Ascending aorta (tissue), 2 donors: ENCODE measurements around the gene APBB2. TPM values are rescaled to one million over a fixed set of nuclear protein-coding genes. Genes with fewer than 3 reads are reported as not detected.
A peak's percentile ranks its signal among the peaks of the same experiment; 100 is the strongest.

Experiments used
- DNase-seq, 2 donors: peaks; one replicate each; pipeline ENCODE4 v3.0.0-alpha.2; 2019; ENCODE audit warnings: low spot score in 2 of 2
- H3K27ac ChIP-seq, 2 donors: fragments of 200-600 bp; sonication (generic); one replicate each; pipeline ENCODE4 v1.5.1; 2016 to 2017; ENCODE audit warnings: mild to moderate bottlenecking in 1 of 2
- H3K27me3 ChIP-seq: fragments of 200-600 bp; sonication (generic); one replicate; pipeline ENCODE4 v1.5.1; 2017
- H3K36me3 ChIP-seq, 2 donors: fragments of 200-600 bp; sonication (generic); one replicate each; pipeline ENCODE4 v1.5.1; 2016
- H3K4me1 ChIP-seq, 2 donors: fragments of 200-600 bp; sonication (generic); one replicate each; pipeline ENCODE4 v1.5.1; 2016 to 2017; ENCODE audit warnings: mild to moderate bottlenecking in 1 of 2
- H3K4me3 ChIP-seq, 2 donors: fragments of 200-600 bp; sonication (generic); one replicate each; pipeline ENCODE4 v1.5.1; 2016 to 2017; ENCODE audit warnings: mild to moderate bottlenecking in 1 of 2
- H3K9me3 ChIP-seq, 2 donors: fragments of 200-600 bp; sonication (generic); one replicate each; pipeline ENCODE4 v1.5.1; 2016
- CTCF ChIP-seq, 3 experiments: fragments of 200-600 bp in 2 of 3; fragments of 450-650 bp in 1 of 3; sonication (generic) in 2 of 3; IDR thresholded peaks; one replicate each; pipeline ENCODE4 v1.5.1; 2016 to 2019; ENCODE audit warnings: antibody characterized with exemption in 3 of 3, mild to moderate bottlenecking in 1 of 3, moderate library complexity in 1 of 3
- intact Hi-C: fragments of 100-400 bp; cut with DNase I; formaldehyde crosslinking; loops from one replicate; pipeline ENCODE4 v1.15.1; 2023
- total RNA-seq: library from RNA; depleted of rRNA; stranded (reverse); fragments of >200 nt; gene quantifications from one replicate; pipeline ENCODE4 v1.1.0, GENCODE V29; 2016

The APBB2 gene
- total RNA-seq, 1 donor from 2014 or later, result 51.4 TPM

- no peaks in the 10 kb centered on the region for H3K9me3 ChIP-seq
- H3K4me1 ChIP-seq, result peaks cover 0 to 25% of the 10 kb centered on the region in 2 donors
- intact Hi-C loops, result loop anchor here (10.0 kb wide), 1 partner anchor 1552 kb away; the partner anchor contains the start of gene SHISA3
- H3K27ac ChIP-seq, result no peak overlapping the region
- no peaks in the 10 kb centered on the region for H3K27me3 ChIP-seq
- no peak overlapping the region for H3K4me3 ChIP-seq
- no peaks in the 10 kb centered on the region for H3K36me3 ChIP-seq
- DNase-seq, result no peak
- no peak for TF ChIP-seq CTCF (IDR thresholded peaks at IDR 0.05)
Measured at GRCh38 chr4:40842318-40842717, 372.0 kb downstream of the APBB2 start.

DNA sequence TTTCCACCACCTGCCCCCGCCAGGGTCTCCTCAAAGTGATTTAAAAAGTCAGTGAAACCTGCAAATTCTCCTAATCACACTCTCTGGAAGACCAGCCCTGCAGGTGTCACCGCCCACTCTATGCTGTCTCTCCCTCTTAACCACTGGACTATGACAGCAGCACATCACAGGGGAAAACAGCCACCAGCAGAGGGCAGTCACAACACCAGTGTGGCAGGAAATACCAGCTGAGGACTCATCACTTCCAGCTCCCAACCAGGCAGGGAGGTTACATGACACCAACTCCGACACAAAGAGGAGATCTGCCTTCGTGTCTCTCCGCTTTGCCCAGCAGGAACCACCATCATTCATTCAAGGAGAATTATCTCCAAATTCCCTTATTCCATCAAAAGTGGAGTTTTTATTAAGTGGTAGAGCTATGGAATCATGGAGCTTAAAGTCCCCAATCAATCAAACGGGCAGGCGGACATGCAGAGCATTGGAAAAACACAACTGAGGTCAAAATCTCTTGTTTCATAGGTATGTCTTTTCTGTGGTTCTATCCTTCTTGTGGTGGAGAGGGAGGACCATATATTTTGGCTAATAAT is 373.3 kb downstream of the APBB2 start:
- peak; percentile 36 to 91 for DNase-seq
- Histone ChIP-seq H3K36me3 (peaks cover 0 to under 1% of the 10 kb centered on the region in 2 donors), H3K4me3 (no peak overlapping the region), H3K27ac (no peak overlapping the region), H3K4me1 (peaks cover 0 to 28% of the 10 kb centered on the region in 2 donors), H3K9me3 (no peaks in the 10 kb centered on the region), H3K27me3 (no peaks in the 10 kb centered on the region)
- intact Hi-C loops, result loop anchor here (1.0 to 10.0 kb wide), 2 partner anchors 56 to 1554 kb away; partner anchors contain the start of gene SHISA3
- TF ChIP-seq CTCF (IDR thresholded peaks at IDR 0.05), result peak; percentile 42 to 69 (median 55)

GRCh38 chr4:40840255-40840984 is 373.9 kb downstream of the APBB2 start:
- peaks cover 0 to 25% of the 10 kb centered on the region in 2 donors for H3K4me1 ChIP-seq
- H3K36me3 ChIP-seq, result peaks cover 0 to 7% of the 10 kb centered on the region in 2 donors
- no peak overlapping the region for H3K27ac ChIP-seq
- intact Hi-C loops, result loop anchor here (10.0 kb wide), 1 partner anchor 1554 kb away; the partner anchor contains the start of gene SHISA3
- no peaks in the 10 kb centered on the region for H3K9me3 ChIP-seq
- no peaks in the 10 kb centered on the region for H3K27me3 ChIP-seq
- no peak overlapping the region for H3K4me3 ChIP-seq
- no peak for TF ChIP-seq CTCF (IDR thresholded peaks at IDR 0.05)
- no peak for DNase-seq

DNA sequence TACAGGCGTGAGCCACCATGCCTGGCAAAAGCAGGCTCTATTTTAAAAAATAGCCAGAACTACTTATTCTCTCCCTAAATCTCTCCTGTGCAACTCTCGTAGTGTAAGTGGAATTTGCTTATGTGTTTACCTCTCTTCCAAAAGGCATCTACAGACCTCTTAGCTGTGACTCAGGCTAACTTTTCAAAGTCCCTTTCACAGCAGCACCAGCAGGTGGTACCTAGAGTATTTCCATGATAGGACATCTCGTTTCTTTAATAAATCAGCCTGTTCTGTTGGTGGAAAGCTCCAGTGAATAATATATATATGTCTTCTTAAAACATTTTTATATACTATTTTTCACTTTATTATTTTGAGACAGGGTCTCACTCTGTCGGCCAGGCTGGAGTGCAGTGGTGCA is 375.6 kb downstream of the APBB2 start:
- Histone ChIP-seq H3K4me1 (peaks cover 0 to 15% of the 10 kb centered on the region in 2 donors), H3K4me3 (no peak overlapping the region), H3K9me3 (no peaks in the 10 kb centered on the region), H3K27me3 (no peaks in the 10 kb centered on the region), H3K36me3 (peaks cover 10 to 18% of the 10 kb centered on the region in 2 donors), H3K27ac (no peak overlapping the region)
- intact Hi-C loops, result no loop called here
- DNase-seq, result no peak
- no peak for TF ChIP-seq CTCF (IDR thresholded peaks at IDR 0.05)

- Histone ChIP-seq H3K36me3 (peaks cover 10 to 20% of the 10 kb centered on the region in 2 donors), H3K27ac (peak overlapping the region; percentile 27 to 40), H3K9me3 (no peaks in the 10 kb centered on the region), H3K27me3 (no peaks in the 10 kb centered on the region), H3K4me1 (peaks cover 0 to 13% of the 10 kb centered on the region in 2 donors), H3K4me3 (no peak overlapping the region)
- no peak for TF ChIP-seq CTCF (IDR thresholded peaks at IDR 0.05)
- intact Hi-C loops, result no loop called here
- peak in 1 of 2 donors; percentile 56 for DNase-seq
Measured at GRCh38 chr4:40837094-40837870, 377.1 kb downstream of the APBB2 start.
